Measurements from ENCODE around the gene PRR13.
A peak's percentile ranks its signal among the peaks of the same experiment; 100 is the strongest.

- TF ChIP-seq POLR2AphosphoS5 (IDR thresholded peaks at IDR 0.05; ENCODE audit: low read depth, low read length) (peak; percentile 94), POLR2A (IDR thresholded peaks at IDR 0.05; ENCODE audit: low read depth, low read length) (peak; percentile 88)
These were observed 10.2 kb downstream of the PRR13 start, which contains the start of gene PCBP2 for GRCh38 chr12:53451661-53452158.
